NAMALWA (cell line): Measurements from ENCODE around the gene PCDHB4.
A peak's percentile ranks its signal among the peaks of the same experiment; 100 is the strongest.
"Not testable (repeated sequence)": the region's sequence is repeated elsewhere in the genome, so short reads cannot be mapped to it uniquely, and the experiment has no call there.

Source experiments
- DNase-seq: peaks from one replicate; pipeline ENCODE4 v3.0.0-alpha.2; 2015; ENCODE audit warnings: low spot score

PCDHB4 gene

GRCh38 chr5:141150224-141150992 lies 28.8 kb downstream of the PCDHB4 start:
- no peak for DNase-seq

DNA sequence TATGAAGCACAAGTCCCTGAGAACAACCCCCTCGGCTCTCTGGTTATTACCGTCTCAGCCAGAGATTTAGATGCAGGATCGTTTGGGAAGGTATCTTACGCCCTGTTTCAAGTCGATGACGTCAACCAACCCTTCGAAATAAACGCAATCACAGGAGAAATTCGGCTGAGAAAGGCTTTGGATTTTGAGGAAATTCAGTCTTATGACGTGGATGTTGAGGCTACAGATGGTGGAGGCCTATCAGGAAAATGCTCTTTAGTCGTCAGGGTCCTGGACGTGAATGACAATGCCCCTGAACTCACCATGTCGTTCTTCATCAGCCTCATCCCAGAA lies 29.3 kb downstream of the PCDHB4 start:
- DNase-seq: no peak

DNA sequence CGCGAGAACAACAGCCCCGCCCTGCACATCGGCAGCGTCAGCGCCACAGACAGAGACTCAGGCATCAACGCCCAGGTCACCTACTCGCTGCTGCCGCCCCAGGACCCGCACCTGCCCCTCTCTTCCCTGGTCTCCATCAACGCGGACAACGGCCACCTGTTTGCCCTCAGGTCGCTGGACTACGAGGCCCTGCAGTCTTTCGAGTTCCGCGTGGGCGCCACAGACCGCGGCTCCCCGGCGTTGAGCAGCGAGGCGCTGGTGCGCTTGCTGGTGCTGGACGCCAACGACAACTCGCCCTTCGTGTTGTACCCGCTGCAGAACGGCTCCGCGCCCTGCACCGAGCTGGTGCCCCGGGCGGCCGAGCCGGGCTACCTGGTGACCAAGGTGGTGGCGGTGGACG lies 30.0 kb downstream of the PCDHB4 start:
- DNase-seq: not testable (repeated sequence)

DNA sequence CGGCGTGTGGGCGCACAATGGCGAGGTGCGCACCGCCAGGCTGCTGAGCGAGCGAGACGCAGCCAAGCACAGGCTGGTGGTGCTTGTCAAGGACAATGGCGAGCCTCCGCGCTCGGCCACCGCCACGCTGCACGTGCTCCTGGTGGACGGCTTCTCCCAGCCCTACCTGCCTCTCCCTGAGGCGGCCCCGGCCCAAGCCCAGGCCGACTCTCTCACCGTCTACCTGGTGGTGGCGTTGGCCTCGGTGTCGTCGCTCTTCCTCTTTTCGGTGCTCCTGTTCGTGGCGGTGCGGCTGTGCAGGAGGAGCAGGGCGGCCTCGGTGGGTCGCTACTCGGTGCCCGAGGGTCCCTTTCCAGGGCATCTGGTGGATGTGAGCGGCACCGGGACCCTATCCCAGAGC lies 30.5 kb downstream of the PCDHB4 start:
- not testable (repeated sequence) for DNase-seq

GRCh38 chr5:141155540-141156374 lies 34.1 kb downstream of the PCDHB4 start:
- DNase-seq: peak; percentile 43

DNA sequence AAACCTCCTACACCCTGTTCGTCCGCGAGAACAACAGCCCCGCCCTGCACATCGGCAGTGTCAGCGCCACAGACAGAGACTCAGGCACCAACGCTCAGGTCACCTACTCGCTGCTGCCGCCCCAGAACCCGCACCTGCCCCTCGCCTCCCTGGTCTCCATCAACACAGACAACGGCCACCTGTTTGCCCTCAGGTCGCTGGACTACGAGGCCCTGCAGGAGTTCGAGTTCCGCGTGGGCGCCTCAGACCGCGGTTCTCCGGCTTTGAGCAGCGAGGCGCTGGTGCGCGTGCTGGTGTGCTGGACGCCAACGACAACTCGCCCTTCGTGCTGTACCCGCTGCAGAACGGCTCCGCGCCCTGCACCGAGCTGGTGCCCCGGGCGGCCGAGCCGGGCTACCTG lies 35.7 kb downstream of the PCDHB4 start:
- not testable (repeated sequence) for DNase-seq

DNA sequence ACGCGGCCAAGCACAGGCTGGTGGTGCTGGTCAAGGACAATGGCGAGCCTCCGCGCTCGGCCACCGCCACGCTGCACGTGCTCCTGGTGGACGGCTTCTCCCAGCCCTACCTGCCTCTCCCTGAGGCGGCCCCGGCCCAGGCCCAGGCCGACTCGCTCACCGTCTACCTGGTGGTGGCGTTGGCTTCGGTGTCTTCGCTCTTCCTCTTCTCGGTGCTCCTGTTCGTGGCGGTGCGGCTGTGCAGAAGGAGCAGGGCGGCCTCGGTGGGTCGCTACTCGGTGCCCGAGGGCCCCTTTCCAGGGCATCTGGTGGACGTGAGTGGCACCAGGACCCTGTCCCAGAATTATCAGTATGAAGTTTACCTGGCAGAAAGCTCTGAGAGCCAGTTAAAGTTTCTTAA lies 36.3 kb downstream of the PCDHB4 start:
- not testable (repeated sequence) for DNase-seq

- DNase-seq: peak; percentile 56
These were observed 51.0 kb downstream of the PCDHB4 start, which contains the start of gene PCDHB7 for GRCh38 chr5:141172381-141173204. PCDHB7 (plus strand) TSS chr5:141172644; CDS start chr5:141172836, 192 bp downstream.

DNA sequence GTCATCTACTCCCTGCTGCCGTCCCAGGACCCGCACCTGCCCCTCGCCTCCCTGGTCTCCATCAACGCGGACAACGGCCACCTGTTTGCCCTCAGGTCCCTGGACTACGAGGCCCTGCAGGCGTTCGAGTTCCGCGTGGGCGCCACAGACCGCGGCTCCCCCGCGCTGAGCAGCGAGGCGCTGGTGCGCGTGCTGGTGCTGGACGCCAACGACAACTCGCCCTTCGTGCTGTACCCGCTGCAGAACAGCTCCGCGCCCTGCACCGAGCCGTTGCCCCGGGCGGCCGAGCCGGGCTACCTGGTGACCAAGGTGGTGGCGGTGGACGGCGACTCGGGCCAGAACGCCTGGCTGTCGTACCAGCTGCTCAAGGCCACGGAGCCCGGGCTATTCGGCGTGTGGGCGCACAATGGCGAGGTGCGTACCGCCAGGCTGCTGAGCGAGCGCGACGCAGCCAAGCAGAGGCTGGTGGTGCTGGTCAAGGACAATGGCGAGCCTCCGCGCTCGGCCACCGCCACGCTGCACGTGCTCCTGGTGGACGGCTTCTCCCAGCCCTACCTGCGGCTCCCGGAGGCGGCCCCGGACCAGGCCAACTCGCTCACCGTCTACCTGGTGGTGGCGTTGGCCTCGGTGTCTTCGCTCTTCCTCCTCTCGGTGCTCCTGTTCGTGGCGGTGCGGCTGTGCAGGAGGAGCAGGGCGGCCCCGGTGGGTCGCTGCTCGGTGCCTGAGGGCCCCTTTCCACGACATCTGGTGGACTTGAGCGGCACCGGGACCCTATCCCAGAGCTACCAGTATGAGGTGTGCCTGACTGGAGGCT lies 52.9 kb downstream of the PCDHB4 start:
- not testable (repeated sequence) for DNase-seq
